Middle frontal gyrus (tissue), 1 donor: ENCODE measurements around the gene ADARB2.
"Not testable (repeated sequence)": the region's sequence is repeated elsewhere in the genome, so short reads cannot be mapped to it uniquely, and the experiment has no call there.

Source experiments
- DNase-seq: peaks from one replicate; pipeline ENCODE4 v3.0.0-alpha.2; 2015; ENCODE audit warnings: low spot score; ENCODE audit errors: extremely low spot score

Gene ADARB2

GRCh38 chr10:1362589-1363445 lies 374.5 kb downstream of the ADARB2 start:
- DNase-seq = no peak

- DNase-seq = no peak
Observed at GRCh38 chr10:1361411-1362105, 375.8 kb downstream of the ADARB2 start.

GRCh38 chr10:1360558-1361164 lies 376.7 kb downstream of the ADARB2 start:
- DNase-seq = no peak

- no peak for DNase-seq
Observed at GRCh38 chr10:1360011-1360557, 377.2 kb downstream of the ADARB2 start.

GRCh38 chr10:1359626-1359955 lies 377.7 kb downstream of the ADARB2 start:
- no peak for DNase-seq

- DNase-seq = no peak
Observed at GRCh38 chr10:1358860-1359625, 378.3 kb downstream of the ADARB2 start.

GRCh38 chr10:1358147-1358546 lies 379.2 kb downstream of the ADARB2 start:
- DNase-seq = no peak

GRCh38 chr10:1356349-1356748 lies 381.0 kb downstream of the ADARB2 start:
- DNase-seq = no peak

GRCh38 chr10:1354809-1355710 lies 382.3 kb downstream of the ADARB2 start:
- DNase-seq = no peak

GRCh38 chr10:1352296-1352695 lies 385.0 kb downstream of the ADARB2 start:
- not testable (repeated sequence) for DNase-seq

- no peak for DNase-seq
Observed at GRCh38 chr10:1348773-1349050, 388.6 kb downstream of the ADARB2 start.

- no peak for DNase-seq
Observed at GRCh38 chr10:1347962-1348772, 389.2 kb downstream of the ADARB2 start.

GRCh38 chr10:1347525-1347924 lies 389.8 kb downstream of the ADARB2 start:
- no peak for DNase-seq

GRCh38 chr10:1346201-1346600 lies 391.1 kb downstream of the ADARB2 start:
- no peak for DNase-seq

GRCh38 chr10:1345368-1345767 lies 392.0 kb downstream of the ADARB2 start:
- DNase-seq = no peak

GRCh38 chr10:1344846-1345245 lies 392.5 kb downstream of the ADARB2 start:
- DNase-seq = no peak

- DNase-seq = no peak
Observed at GRCh38 chr10:1344408-1344807, 392.9 kb downstream of the ADARB2 start.

- DNase-seq = no peak
Observed at GRCh38 chr10:1343176-1343575, 394.1 kb downstream of the ADARB2 start.

GRCh38 chr10:1341052-1341451 lies 396.3 kb downstream of the ADARB2 start:
- DNase-seq = not testable (repeated sequence)

- no peak for DNase-seq
Observed at GRCh38 chr10:1339396-1339795, 397.9 kb downstream of the ADARB2 start.
